Activated naive CD8-positive, alpha-beta T cell (primary cell): ENCODE data around the gene GCNA.
"Not testable (repeated sequence)": the region's sequence is repeated elsewhere in the genome, so short reads cannot be mapped to it uniquely, and the experiment has no call there.

Experiments
- H3K27ac Mint-ChIP-seq: one replicate; pipeline ENCODE4 v1.8.0; 2021; ENCODE audit warnings: mixed read lengths
- H3K27me3 Mint-ChIP-seq: one replicate; pipeline ENCODE4 v1.8.0; 2021; ENCODE audit warnings: mixed read lengths
- H3K36me3 Mint-ChIP-seq: one replicate; pipeline ENCODE4 v1.8.0; 2021; ENCODE audit warnings: mixed read lengths
- H3K4me1 Mint-ChIP-seq: one replicate; pipeline ENCODE4 v1.8.0; 2021; ENCODE audit warnings: low read depth, mixed read lengths
- H3K4me3 Mint-ChIP-seq: one replicate; pipeline ENCODE4 v1.8.0; 2021; ENCODE audit warnings: mild to moderate bottlenecking, mixed read lengths
- H3K9me3 Mint-ChIP-seq: one replicate; pipeline ENCODE4 v1.8.0; 2021; ENCODE audit warnings: low read depth, mixed read lengths

GCNA gene

GRCh38 chrX:71586929-71587328, 8.7 kb downstream of the GCNA start:
- peaks cover 7% of the 10 kb centered on the region for H3K4me1 Mint-ChIP-seq
- no peak overlapping the region for H3K27ac Mint-ChIP-seq
- no peaks in the 10 kb centered on the region for H3K36me3 Mint-ChIP-seq
- H3K4me3 Mint-ChIP-seq: no peak overlapping the region
- H3K27me3 Mint-ChIP-seq: no peaks in the 10 kb centered on the region
- H3K9me3 Mint-ChIP-seq: no peaks in the 10 kb centered on the region

DNA sequence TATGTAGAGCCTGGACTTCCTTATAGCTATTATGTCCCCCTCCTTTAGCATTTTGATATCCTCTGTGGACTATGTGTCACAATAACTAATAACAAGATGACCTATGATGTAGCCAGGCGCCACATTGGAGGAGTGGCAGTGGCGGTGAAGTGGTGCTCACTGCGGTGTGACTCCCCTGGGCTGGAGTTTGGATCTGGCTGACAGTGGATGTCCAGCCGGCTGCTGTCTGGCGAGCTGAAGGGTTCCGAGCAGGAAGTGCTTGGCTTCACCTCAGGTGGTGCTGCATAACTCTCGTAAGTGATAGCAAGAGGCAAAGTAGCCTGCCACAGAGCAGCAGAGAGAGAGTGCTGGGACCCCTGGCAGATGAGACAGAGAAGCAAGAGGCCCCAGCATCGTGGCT, 15.0 kb downstream of the GCNA start:
- not testable (repeated sequence) for H3K9me3 Mint-ChIP-seq, H3K27me3 Mint-ChIP-seq, H3K4me3 Mint-ChIP-seq, H3K36me3 Mint-ChIP-seq, H3K27ac Mint-ChIP-seq, H3K4me1 Mint-ChIP-seq

DNA sequence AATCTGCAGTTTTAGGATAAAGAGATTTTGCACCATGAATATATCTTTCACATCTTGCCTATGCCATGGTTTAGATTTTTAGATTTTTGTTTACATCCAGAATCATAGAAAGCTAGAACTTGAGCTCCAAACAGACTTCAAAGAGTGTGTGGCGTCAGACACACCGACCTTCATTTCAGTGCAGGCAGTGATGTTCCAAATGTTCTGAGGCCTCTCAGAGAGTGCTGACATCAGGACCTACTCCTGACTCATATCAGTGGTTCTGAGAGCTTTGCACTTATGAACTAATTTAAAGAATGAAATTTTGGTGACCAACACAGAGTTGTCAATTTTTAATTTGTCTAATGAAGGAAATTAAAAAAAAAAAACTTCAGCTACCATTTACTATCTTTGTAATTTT, 21.7 kb downstream of the GCNA start:
- Mint-ChIP-seq H3K9me3 (no peaks in the 10 kb centered on the region), H3K36me3 (peaks cover 21% of the 10 kb centered on the region), H3K4me1 (peaks cover 30% of the 10 kb centered on the region), H3K27ac (peak overlapping the region; percentile 86), H3K4me3 (no peak overlapping the region), H3K27me3 (no peaks in the 10 kb centered on the region)

GRCh38 chrX:71603618-71604017, 25.4 kb downstream of the GCNA start:
- Mint-ChIP-seq H3K4me1 (peaks cover 56% of the 10 kb centered on the region), H3K4me3 (peak overlapping the region; percentile 52), H3K27me3 (no peaks in the 10 kb centered on the region), H3K36me3 (peaks cover 30% of the 10 kb centered on the region), H3K9me3 (no peaks in the 10 kb centered on the region), H3K27ac (peak overlapping the region; percentile 86)

GRCh38 chrX:71604141-71604540, 25.9 kb downstream of the GCNA start:
- H3K4me1 Mint-ChIP-seq: peaks cover 61% of the 10 kb centered on the region

GRCh38 chrX:71604796-71605568, 26.7 kb downstream of the GCNA start:
- H3K4me3 Mint-ChIP-seq: peak overlapping the region; percentile 28

More at GRCh38 chrX:71604141-71604540, 25.9 kb downstream of the GCNA start:
- Mint-ChIP-seq H3K4me3 (no peak overlapping the region), H3K27ac (peak overlapping the region; percentile 87), H3K27me3 (no peaks in the 10 kb centered on the region), H3K36me3 (peaks cover 32% of the 10 kb centered on the region), H3K9me3 (no peaks in the 10 kb centered on the region)

DNA sequence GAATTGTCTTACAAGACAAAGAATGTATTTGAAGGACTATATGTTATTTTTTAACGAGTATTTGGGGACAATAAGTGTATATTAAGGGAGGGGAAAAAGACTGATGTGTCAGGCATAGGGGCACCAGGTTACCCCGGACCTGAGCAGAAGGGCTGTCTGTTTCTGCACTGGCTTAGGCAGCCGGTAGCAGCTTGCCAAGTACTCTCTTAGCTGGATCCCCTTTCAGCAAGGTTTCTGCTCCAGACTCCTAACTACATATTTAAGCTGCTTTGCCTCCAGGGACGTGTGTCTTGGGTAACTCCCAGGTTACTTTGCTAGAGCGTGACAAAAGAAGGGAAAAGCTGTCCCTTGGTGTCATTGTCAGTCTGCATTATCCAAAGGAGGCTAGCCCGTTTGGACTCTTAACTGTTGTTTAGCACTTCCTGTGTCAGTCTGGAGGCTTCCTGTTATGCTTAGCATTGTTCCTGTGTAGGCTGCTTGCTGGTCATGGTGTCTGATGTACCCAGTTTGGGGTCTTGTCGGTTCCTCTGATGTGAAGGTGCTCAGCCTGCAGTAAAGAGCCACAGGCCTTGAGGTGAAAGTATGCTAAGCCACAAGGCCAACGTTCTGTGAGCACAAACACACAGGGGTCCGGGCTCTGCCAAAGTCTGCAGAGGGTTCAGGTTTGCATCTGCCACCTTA, 28.4 kb downstream of the GCNA start:
- peak overlapping the region; percentile 92 for H3K27ac Mint-ChIP-seq

More at GRCh38 chrX:71604796-71605568, 26.7 kb downstream of the GCNA start:
- Mint-ChIP-seq H3K36me3 (peaks cover 37% of the 10 kb centered on the region), H3K27ac (peak overlapping the region; percentile 76), H3K4me1 (peaks cover 62% of the 10 kb centered on the region), H3K27me3 (no peaks in the 10 kb centered on the region), H3K9me3 (no peaks in the 10 kb centered on the region)

GRCh38 chrX:71607488-71607887, 29.3 kb downstream of the GCNA start:
- Mint-ChIP-seq H3K9me3 (no peaks in the 10 kb centered on the region), H3K27ac (peak overlapping the region; percentile 92), H3K36me3 (peaks cover 39% of the 10 kb centered on the region), H3K4me3 (peak overlapping the region; percentile 65), H3K4me1 (peaks cover 66% of the 10 kb centered on the region), H3K27me3 (no peaks in the 10 kb centered on the region)

More for the DNA sequence above, 28.4 kb downstream of the GCNA start:
- peaks cover 38% of the 10 kb centered on the region for H3K36me3 Mint-ChIP-seq
- H3K4me3 Mint-ChIP-seq: peak overlapping the region; percentile 57
- H3K9me3 Mint-ChIP-seq: no peaks in the 10 kb centered on the region
- H3K4me1 Mint-ChIP-seq: peaks cover 66% of the 10 kb centered on the region
- H3K27me3 Mint-ChIP-seq: no peaks in the 10 kb centered on the region

DNA sequence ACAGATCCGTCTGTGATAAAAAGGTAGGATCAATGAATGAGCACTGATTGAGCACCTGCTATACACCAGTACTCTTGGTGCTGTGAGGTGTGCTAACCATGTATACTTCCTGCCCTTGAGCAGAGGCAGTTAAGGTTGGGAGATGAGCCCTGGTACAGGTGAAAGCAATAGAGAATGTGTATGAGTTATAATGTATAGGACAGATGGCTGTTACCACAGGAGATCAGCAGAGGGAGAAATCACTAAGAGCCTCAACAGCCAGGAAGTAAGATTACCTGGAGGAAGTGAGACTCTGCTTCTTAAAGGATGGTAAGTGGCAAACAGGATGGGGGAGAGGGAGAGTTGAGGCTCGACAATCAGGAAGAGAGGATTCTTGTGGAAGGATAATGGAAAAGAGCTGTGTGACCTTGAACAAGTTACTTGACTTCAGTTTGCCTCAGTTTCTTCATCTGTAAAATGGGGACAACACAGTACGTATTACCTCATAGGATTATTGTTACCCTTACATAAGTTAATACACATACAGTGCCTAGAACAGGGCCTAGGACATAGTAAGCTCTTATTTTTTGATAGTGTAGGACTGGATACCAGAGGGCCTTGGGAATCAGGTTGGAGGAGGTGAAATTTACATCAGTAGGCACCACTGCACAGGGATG, 31.0 kb downstream of the GCNA start:
- Mint-ChIP-seq H3K36me3 (peaks cover 25% of the 10 kb centered on the region), H3K4me1 (peaks cover 65% of the 10 kb centered on the region), H3K9me3 (no peaks in the 10 kb centered on the region), H3K4me3 (peak overlapping the region; percentile 41), H3K27me3 (no peaks in the 10 kb centered on the region), H3K27ac (peak overlapping the region; percentile 86)

GRCh38 chrX:71611736-71612135, 33.5 kb downstream of the GCNA start:
- H3K36me3 Mint-ChIP-seq: peaks cover 24% of the 10 kb centered on the region

DNA sequence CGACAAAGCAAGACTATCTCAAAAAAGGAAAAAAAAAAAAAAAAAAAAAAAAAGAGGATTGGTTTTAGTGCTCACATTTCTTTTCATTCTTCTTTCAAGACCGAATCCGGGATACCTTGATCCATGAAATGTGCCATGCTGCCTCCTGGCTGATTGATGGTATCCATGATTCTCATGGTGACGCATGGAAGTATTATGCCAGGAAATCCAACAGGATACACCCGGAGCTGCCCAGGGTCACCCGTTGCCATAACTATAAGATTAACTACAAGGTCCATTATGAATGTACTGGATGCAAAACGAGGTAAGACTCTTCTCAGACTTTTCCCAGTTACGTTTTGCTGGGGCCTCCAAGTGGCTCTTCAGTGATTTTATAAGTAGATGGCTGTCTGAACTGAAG, 34.0 kb downstream of the GCNA start:
- peaks cover 24% of the 10 kb centered on the region for H3K36me3 Mint-ChIP-seq
- H3K4me1 Mint-ChIP-seq: peaks cover 55% of the 10 kb centered on the region
- H3K27me3 Mint-ChIP-seq: no peaks in the 10 kb centered on the region
- peak overlapping the region; percentile 28 for H3K27ac Mint-ChIP-seq
- no peak overlapping the region for H3K4me3 Mint-ChIP-seq
- no peaks in the 10 kb centered on the region for H3K9me3 Mint-ChIP-seq

More at GRCh38 chrX:71611736-71612135, 33.5 kb downstream of the GCNA start:
- H3K27me3 Mint-ChIP-seq, H3K9me3 Mint-ChIP-seq, H3K4me3 Mint-ChIP-seq: not testable (repeated sequence)
- Mint-ChIP-seq H3K27ac (peak overlapping the region; percentile 22), H3K4me1 (peaks cover 58% of the 10 kb centered on the region)

DNA sequence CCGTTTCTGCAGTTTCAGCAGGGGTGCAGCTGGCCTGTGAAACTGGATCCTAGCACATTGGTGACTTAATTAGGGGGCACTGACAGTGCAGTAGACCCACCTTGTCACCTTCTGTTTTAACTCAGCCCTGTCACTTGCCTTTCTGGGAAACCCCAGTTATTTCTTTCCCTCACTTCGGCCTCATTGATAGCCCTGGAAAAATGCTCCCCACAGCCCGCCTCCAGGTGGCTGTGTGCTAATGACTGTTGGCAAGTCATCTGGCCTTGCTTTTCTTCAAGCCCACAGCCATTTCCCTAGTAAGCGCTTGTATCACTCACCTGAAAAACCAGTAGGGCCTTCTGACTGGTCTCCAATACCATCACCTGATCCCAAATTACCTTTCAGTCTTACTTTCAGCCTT, 36.8 kb downstream of the GCNA start:
- Mint-ChIP-seq H3K4me1 (peaks cover 46% of the 10 kb centered on the region), H3K4me3 (peak overlapping the region; percentile 93), H3K9me3 (no peaks in the 10 kb centered on the region), H3K36me3 (peaks cover 10% of the 10 kb centered on the region), H3K27ac (peak overlapping the region; percentile 91), H3K27me3 (no peaks in the 10 kb centered on the region)

DNA sequence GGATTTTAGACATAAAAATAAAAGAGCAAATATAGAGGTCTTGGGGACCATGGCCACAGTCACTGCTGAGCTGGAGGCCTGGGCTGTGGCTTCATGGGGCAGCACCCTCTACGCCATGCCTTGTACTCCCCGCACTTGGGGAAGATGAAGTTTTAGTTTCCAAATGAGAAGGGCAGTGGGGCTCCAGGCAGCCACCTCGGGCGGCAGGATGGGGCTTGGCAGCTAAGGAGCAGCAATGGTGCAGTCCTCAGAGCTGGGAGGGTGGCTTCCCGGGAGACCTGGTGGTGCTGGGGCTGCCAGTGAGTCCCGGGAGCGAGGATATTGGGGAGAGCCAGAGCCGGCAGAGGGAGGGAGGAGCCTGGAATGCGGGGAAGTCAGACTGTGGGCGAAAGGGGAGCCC, 37.7 kb downstream of the GCNA start:
- Mint-ChIP-seq H3K4me3 (peak overlapping the region; percentile 93), H3K36me3 (peaks cover 10% of the 10 kb centered on the region), H3K27ac (peak overlapping the region; percentile 91), H3K4me1 (peaks cover 50% of the 10 kb centered on the region), H3K9me3 (no peaks in the 10 kb centered on the region), H3K27me3 (no peaks in the 10 kb centered on the region)

DNA sequence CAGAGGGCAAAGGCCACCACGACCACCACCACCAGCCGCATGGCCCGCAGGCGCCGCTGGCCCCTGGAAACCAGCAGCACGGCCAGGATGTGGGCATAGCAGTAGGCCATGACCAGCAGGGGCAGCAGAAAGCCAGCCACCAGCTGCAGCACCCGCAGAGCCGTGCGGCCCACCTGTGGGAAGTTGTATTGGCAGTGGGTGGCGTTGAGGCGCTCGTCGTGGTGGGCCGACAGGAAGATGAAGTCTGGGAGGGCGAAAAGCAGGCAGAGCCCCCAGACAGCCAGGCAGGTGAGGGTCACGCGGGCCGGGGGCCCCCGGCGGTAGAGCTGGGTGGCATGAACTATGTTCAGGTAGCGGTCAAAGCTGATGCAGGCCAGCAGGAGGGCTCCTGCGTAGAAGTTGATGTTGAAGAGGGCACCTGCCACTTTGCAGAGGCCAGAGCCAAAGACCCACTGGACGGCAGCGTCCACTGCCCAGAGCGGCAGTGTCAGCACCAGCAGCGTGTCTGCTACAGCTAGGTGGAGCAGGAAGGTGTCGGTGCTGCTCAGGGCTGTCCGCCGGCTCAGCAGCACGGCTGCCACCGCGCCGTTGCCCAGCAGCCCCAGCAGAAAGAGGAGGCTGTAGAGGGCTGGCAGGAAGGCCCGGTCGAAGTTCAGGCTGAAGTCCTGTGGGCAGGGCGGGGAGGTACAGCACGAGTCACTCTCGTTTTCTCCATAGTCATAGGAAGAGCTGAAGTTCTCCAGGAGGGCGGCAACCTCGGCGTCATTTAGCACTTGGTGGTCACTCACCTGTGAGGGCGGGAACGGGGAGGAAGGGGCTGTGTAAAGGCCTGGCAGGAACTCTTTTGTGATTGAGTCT, 38.7 kb downstream of the GCNA start:
- Mint-ChIP-seq H3K4me1 (peaks cover 55% of the 10 kb centered on the region), H3K27ac (peak overlapping the region; percentile 99), H3K36me3 (peaks cover 8% of the 10 kb centered on the region), H3K27me3 (no peaks in the 10 kb centered on the region), H3K4me3 (peak overlapping the region; percentile 93), H3K9me3 (no peaks in the 10 kb centered on the region)
